Medulla oblongata (tissue), 1 donor: ENCODE data around the gene MKX.

Experiments used
- DNase-seq: peaks from one replicate; pipeline ENCODE4 v3.0.0-alpha.2; 2015; ENCODE audit errors: extremely low spot score

MKX gene

DNA sequence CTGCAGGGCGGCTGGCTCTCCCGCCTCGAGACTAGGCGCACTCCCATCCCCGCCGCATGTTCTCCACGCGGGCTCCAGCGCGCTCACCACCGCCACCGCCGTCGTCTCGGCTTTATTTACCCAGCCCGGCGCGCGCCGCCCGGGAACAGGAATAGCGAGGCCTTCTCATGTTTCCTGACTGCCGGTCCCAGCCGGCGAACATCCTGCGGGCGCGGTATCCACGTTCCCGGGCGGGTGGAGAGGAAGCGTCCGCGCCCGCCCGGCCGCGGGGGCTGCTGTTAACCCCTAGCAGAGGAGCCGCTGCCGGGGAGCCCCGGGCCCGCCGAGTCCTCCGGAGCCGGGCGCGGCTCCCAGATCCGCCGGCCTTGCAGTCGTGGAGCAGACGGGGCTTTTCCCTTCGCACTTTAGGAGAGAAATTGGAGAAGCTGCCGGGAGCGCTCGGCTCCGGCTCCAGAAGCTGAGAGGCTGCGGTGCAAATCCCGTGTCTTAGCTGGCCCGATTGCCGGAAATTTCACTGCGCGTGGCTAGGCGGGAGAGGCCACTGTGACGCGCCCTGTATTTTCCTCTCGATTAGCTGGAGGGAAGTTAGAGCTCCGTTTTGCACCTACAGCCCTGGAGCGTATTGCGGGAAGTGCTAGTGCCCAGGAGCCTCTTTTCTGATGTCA lies at the start of gene MKX:
MKX (minus strand) TSS at position 88 of the 665 bp plus-strand sequence. CDS start 2,404 bp downstream, outside the sequence.
- DNase-seq, result no peak

DNA sequence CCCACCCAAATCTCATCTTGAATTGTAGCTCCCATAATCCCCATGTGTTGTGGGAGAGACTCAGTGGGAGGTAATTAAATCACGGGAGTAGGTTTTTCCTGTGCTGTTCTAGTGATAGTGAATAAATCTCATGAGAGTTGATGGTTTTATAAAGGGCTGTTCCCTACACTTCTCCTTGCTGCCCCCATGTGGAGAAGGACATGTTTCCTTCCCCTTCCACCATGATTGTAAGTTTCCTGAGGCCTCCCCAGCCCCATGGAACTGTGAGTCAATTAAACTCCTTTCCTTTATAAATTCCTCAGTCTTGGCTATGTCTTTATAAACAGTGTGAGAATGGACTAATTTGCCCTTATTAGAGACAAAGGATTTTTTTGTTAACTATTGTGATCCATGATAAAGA lies 48.5 kb upstream of the MKX start:
- no peak for DNase-seq

DNA sequence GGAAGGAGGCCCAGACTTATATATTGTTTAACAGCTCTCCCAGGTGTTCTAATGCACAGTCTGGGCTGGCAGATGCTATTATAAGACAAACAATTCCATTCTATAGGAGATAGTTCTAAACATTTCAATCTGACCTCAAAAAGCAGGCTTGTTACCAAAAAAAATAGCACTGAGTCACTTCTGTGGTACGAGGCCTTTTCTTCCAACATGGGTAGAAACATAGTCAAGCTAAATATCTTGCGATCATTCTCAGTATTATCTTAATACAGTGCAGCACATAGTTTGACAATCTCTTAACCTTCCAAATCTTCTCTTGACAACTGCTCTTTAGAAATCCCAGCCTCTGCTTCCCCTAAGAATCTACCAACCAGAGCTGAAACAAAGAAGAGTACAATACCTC lies 46.6 kb upstream of the MKX start:
- no peak for DNase-seq

- DNase-seq, result no peak
Observed at GRCh38 chr10:27784272-27784671, 38.7 kb upstream of the MKX start.

DNA sequence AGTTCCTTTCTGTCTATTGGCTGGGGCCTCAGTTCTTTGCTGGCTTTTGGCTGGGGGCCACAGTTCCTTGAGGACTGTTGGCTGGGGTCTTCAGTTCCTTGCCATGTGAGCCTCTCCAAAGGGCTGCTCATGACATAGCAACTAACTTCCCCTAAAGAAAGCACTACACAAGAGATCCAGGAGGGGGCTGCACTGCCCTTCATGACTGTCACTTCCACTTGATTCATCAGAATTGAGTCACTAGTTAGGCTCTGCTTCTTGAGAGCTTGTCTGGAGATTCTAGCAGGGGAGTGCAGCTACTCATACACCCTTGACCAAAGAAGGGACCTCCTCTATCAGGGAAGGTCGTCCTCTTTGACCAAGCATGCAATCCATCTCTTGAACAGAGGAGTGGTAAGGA lies 38.0 kb upstream of the MKX start:
- no peak for DNase-seq

- no peak for DNase-seq
Observed at GRCh38 chr10:27779462-27780015, 33.9 kb upstream of the MKX start.

DNA sequence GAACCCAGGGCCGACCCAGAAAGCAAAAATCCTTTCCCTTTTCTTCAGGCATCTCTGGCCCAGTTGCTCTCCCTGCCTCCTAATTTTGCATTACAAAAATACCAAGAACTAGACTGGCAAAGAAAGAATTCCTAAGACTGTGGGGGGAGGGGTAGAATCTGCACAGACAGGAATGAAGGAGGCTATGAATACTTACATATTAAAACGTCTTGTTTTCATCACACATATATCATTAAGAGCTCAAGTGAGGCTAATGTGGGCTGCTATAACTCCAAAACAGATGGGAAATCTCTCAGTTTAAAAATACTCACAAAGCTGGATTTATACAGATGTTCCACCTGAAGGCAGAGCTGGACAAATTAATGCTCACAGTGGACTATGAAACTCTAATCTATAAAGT lies 29.2 kb upstream of the MKX start:
- DNase-seq, result no peak

DNA sequence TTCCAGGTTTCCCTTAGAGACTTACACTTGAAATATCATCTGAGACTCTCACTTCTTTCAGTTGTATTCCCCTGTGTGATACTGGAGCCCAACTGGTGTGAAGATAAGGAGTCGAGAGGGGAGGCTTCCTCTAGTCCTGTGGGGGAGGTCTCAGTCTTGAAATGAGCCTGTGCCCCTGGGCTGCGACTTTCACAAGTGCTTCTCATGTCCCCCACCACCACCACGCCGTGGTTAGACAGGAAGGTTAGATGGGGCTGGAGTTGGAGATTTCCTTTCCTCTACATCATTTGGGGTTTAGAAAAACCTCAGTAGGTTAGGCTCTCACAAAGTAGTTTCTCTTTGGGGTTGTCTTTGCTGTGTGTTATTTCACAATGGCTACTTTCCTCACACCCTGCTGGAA lies 25.6 kb upstream of the MKX start:
- no peak for DNase-seq

DNA sequence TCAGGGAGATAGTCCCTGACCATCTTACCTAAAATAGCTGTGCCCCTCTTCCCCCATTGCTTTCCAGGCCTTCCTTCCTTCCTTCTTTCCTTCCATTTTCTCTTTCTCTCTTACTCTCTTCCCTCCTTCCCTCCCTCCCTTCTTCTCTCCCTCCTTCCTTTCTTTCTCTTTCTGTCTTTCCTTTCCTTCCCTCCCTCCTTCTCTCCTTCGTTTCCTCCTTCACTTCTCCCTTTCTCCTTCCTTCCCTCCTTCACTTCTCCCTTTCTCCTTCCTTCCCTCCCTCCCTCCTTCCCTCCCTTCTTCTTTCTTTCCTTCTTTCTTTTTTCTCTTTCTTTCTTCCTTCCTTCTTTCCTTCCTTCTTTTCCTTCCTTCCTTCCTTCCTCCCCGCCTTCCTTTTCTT lies 24.6 kb upstream of the MKX start:
- no peak for DNase-seq

GRCh38 chr10:27760867-27761266 lies 15.2 kb upstream of the MKX start:
- no peak for DNase-seq

DNA sequence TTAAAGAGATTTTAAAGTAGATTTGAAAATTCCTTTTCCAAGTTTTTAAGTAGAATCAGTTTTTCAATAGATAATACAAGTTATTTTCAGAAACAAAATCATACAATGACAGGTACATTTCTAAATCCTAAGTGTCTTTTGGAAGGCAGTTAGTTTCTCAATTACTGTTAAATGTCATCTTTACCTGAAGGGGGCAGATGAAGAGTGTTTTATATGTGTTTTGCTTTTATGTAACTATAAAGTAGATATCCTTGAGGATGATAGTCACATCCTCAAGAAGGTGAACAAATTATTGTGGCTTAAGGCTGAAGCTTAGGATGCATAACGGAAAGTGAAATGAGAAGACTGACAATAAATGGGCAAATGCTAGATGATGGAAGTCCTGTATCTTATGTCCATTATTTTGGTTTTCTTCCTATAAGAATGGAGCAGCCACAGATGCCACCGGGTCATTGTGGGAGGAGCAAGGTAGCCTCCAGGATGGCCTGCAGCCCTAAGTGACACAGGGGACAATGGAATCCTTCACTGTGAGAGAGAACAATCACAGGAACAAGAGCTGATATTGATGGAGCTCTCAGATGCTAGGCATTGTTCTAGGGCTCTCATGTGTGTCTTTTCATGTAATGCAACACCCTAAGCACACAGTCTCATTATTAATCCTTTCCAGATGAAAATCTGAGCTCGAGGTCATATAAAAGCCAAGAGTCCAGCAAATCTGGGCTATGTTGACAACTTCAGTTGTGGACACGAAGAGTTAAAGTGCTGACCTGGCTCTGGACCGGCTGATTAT lies 14.1 kb upstream of the MKX start:
- no peak for DNase-seq

DNA sequence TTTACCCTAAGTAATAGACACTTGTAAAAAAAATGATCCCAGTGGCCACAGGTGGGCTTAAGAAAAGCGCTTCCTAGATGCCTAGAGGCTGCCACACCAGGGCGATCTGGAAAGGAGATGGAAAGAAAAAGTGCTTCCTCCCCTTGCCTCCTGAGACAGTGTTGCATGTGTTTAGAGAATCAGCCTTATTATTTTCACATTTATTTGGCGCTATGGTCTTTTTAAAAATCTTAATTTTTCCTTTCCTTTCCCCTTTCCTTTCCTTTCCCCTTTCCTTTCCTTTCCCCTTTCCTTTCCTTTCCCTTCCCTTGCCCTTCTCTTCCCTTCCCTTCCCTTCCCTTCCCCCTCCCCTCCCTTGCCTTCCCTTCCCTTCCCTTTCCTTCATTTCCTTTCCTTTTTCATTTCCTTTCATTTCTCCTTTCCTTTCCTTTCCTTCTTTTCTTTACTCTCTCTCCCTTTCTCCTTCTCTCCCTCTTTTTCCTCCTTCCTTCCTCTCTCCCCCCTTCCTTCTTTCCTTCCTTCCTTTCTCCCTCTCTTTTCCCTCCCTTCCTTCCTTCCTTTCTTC lies 7.1 kb upstream of the MKX start:
- DNase-seq, result no peak

DNA sequence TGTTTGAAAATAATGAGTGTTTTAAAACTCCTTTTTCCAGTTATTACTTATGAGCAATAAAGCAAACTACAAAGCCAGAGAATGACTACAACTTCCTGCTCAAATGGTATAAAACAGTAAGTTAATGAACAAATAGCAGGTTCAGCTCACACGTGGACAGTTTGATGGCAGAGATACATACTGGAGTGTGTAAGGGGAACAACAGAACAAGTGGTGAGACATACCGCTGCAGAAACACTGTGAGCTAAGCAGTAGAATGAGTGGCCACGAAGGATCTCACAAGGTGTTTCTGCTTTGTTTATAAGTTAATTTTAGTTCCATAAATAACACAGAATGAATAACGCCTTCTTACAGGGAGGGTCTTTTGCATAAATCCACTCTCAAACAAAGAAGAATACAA lies 3.0 kb upstream of the MKX start:
- no peak for DNase-seq

DNA sequence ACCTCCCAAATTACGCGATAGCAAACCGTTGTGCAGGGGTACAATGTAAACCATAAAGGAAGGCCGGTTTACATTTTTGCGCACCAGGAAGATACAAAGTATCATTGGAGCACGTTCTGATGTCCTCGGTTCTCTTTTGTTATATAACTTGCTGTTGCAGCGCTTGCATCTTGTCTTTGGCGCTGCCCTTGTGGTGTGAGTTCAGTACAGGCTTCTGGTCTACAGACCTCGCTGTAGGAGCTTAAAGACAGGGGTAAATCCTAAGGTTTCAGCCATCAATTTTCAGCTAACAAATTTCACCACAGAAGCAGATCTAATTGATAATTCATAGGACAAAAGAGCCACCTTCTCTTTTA lies 1.5 kb upstream of the MKX start:
- no peak for DNase-seq

DNA sequence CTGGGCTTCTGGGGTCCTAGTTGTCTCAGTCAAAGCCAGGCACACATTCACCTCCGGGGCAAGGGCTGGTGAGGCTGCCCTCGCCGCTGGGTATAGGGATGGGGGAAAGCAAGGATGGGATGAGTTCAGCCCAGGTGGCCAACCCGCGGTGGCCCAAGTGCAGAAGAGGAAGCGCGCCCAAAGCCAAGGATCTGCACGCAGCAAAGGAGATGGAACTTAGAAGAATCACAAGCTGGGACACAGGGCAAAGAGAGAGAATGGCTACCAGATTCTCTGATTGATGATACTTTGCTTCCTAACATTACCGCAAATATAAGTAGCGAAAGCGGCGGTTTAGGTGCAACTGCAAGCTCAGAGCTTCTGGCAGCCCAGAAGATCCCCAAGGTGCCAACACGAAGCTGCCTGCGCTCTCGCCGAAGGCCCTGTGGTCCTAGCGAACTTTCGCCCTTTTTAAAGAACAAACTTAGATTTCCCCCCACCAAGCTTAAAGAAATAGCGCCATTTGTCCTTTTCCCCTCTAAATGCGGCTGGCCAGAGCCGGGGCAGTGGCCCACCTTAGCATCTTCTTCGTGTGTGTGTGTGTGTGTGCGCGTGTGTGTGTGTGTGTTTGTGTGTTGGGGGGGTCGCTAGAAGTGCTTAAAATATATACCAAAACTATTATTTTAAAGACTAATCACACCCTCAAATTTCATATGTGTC lies 927 bp upstream of the MKX start:
- DNase-seq, result no peak

DNA sequence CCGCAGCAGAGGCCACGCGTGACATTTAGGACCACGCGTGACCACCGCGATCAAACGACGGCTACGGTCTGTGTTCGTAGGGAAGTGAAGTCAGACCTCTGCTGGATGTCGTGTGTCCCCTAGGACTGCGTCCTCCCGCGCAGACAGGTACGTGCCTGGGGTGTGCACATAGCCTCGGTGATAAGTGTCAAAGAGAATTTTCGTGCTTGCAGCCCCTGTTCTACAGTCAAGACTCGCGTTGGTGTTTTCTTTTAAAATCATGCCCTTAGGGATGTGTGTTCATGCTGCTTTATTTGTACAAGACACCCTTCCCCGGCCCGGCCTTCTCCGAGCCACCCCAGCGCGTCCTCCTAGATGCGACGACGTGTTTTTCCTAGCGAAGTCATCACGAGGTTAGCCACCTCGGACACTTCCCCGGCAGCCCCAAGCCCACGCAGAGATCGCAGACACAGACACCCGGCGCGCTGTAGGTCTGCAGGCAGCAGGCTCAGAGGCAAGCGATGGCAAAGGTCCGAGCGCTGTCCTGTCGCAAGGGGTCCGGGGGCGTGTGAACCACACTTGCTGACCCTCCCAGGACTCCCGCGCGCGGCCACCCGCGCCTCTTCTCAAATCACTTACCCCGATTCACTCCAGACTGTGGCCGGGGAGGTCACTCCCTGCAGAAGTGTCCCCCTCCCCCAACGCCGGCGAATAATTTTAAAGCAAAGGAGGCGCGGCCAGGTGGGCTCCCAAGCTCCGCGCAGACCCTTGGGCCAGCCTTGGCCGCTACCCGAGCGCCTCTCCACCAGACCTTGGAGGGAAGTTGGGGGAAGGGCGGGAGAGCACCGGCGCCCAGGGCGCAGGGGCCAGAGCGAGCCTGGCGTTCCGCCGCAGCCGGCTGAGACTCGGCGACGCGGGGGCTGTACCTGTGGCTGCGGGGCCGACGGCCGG lies 552 bp downstream of the MKX start:
- no peak for DNase-seq

- DNase-seq, result no peak
Observed at GRCh38 chr10:27743877-27744801, 1.5 kb downstream of the MKX start.

DNA sequence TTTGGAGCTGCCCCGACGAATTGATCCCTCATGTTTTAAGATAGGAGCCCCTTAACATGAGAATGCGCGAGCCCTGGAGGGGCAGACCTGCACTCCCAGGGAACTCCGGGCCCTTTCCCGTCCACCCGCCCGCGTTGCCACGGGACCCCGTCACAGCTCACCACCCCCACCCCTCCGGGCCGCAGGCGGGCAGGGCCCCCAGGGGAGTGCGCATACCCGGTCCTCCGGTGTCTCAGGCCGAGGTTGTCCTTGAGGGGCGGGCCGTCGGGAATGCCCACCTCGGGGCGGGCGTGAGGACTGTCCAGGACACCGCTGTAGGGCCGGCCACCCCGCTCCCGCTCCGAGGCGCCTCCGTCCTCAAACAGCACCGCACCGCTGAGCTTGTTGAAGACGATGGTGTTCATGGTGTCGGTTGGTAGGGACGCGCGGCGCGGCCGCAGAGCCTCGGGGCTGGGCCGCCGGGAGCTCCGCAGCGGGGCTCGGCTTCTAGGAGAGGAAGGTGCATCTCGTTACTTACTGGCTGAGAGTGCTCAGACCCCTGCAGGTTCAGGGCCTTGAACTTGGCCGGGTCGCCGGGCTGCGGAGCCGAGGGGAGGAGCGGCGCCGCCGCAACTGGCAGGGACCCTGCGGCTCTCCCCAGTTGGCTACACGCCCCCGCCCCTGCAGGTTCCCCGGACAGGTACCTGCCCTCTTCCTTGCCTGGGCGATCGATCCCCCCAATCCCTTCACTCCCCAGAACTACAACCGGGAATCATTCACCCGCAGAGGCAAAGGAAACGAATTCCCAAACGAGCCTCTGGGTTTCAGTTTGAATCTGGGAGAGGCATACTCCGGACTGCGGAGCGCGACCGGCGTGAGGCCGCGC lies 2.4 kb downstream of the MKX start:
- no peak for DNase-seq
